ENCODE data around the gene DCC.
"Not testable (repeated sequence)": the region's sequence is repeated elsewhere in the genome, so short reads cannot be mapped to it uniquely, and the experiment has no call there.

DCC gene

DNA sequence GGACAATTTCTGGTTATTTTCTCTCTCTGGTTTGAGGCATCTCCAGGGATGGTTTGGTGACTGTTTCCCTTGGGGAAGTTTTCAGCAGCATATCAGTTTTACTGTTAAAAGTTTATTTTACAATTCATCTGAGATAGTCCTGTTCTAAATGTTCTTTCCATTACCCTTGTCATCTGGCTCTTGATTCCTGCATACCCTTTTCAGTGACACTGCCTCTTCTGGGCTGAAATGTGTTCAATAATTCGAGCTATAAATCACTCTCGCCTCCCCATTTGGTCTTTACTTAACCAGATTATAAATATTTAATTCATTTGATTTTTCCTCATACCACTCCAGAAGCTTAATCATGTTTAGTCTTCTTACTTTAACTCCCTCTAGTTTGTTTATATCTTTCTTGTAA lies 9.5 kb downstream of the DCC start:
- no peak for DNase-seq (ENCODE audit: low read depth in 2 of 2, low spot score in 1 of 2)

DNA sequence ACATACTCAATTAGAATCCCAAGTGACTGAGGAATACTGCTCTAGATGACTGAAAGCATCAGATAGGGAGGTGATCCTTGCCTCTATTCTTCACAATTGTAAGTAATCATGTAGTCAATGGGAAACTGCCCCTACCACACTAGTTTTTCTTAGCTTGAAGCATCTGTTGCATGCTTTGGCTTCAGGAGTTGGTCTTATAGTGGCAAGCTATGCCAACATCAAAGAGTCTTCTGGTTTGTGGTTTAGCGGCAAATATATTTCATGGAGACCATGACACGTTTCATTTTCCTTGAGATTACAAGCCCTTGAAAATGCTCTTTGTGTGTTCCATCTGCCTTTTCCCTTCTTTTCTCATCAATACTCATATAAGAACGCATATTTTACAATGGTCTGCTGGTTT lies 12.9 kb downstream of the DCC start:
- DNase-seq (ENCODE audit: low read depth in 2 of 2, low spot score in 1 of 2): no peak

DNA sequence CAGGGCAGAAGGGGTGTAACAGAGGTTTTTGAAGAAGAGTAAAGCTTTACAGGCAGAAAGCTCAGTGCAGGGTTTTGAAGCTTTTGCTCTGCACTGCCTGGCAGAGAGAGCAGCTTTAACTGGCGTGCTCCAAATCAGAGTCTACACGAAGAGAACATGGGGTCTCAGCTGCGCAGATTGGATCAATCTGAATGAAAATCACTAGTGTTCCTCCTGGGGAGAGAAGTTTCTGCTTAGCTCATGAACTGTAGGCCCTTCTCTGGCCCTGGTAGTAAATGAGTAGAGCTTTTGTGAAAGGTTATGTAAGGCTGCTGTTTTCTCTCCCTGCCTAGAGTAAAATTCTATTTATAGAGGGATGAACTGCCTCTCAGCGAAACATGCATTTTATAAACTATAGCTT lies 13.6 kb downstream of the DCC start:
- DNase-seq (ENCODE audit: low read depth in 2 of 2, low spot score in 1 of 2): no peak

DNA sequence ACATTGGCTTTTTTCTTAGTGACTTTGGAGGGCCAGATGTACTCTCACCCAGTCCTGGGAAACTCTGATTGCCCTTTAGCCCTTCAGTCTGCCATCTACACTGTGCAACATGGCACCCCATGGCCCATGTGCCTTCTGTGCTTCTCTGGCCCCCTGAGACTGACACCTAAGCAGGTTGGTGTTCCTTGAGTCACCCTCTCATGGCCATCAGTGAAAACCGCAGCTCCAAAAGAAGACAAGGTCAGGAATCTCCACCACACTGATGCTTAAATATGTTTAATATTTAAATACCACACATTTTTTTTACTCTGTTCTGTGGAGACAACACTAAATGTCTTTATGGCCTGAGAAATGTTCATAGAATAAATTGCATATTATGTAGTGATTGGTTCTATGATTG lies 23.9 kb downstream of the DCC start:
- no peak for DNase-seq (ENCODE audit: low read depth in 2 of 2, low spot score in 1 of 2)

DNA sequence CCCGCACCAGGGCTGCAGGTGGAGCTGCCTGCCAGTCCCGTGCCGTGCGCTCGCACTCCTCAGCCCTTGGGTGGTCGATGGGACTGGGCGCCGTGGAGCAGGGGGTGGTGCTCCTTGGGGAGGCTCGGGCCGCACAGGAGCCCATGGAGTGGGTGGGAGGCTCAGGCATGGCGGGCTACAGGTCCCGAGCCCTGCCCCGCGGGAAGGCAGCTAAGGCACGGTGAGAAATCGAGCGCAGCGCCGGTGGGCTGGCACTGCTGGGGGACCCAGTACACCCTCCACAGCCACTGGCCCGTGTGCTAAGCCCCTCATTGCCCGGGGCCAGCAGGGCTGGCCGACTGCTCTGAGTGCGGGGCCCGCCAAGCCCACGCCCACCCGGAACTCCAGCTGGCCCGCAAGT lies 26.9 kb downstream of the DCC start:
- not testable (repeated sequence) for DNase-seq (ENCODE audit: low read depth in 2 of 2, low spot score in 1 of 2)

DNA sequence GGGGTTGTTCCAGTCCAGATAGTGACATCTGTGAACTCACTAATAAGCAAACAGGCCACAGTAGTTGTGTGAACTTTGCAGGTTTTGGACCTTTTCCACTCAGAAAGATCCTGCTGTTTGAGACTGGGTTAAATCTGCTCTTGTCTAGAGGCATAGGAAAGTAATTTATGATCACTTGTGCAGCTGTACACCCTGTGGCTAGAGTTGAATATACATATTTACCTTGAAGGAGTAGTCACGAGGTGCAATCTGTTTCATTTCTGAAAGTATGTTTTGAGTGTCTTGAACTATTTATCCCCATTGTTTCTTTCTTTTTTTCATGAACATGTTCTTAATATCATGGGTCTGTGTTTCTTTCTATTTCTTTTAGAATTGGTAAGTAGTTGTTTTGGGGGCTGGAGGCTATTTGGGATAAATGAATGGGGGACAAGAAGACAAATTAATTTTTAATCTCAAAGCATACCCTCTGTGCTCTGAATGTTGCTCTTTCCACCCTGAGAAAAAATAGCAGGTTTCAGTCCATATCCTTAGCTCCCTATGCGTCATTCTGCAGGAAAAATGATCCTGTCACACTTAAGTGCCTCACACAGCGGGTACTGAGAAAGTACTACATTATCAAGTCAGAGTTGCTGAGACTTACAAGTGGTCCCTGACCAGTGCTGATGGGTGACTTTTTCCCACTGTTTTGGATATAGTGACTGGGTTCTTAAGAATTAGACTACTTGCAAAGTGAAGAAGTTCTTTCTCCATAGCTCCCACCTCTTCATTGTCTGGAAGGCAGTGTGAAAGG lies 28.2 kb downstream of the DCC start:
- DNase-seq (ENCODE audit: low read depth in 2 of 2, low spot score in 1 of 2): no peak

DNA sequence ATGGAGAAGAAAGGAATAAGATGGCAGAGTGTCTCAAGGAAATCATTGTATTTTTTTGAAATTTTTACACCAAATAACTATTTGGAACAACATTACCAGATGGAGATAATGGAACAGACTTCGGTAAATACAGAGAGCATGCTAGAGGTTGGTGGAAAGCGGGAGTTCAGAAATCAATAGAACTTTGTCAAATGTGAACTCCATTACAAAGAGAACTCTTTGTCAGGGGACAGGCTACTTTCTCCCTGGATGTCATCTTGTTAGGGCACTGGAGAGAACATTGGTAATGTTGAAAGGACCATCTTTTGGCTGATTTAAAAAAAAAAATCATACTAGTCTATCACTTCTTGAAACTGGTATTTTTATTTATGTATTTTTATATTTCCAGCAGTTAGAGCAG lies 30.8 kb downstream of the DCC start:
- no peak for DNase-seq (ENCODE audit: low read depth in 2 of 2, low spot score in 1 of 2)

DNA sequence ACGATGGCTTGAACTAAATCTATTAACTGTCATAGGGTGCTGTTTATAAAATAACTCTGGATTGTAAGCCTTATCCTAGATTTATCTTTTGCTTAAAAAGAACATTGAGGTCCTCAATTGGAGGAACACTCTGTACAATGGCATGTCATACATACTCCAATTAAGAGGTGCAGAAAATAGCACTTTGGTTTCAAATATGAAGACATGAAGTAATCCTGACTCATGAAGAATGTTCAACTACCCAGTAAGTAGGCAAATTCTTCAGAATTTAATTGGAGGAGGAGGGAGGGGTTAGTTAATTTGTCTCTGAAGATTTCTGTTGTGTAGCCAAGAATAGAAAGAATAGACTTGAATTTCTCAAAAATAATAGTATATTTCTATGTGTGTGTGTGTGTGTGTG lies 36.1 kb downstream of the DCC start:
- DNase-seq (ENCODE audit: low read depth in 2 of 2, low spot score in 1 of 2): no peak

DNA sequence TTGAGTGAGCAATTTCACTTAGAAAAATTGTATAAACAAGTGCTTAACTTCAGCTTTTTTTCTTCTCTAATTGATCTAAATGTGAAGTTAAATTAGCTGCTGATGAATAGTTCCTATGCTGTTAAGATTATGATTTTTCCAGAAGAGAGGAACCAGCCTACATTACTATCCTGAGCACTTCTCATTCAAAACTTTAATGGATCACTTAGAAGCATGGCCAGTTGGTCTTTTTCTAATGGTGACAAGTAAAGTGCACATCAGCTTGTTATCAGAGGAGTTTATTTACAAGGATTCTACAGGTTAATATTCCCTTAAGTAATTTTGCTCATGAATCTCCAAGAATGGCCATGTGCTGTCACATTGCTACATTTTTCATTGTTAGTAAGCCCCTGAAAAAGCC lies 37.1 kb downstream of the DCC start:
- no peak for DNase-seq (ENCODE audit: low read depth in 2 of 2, low spot score in 1 of 2)

DNA sequence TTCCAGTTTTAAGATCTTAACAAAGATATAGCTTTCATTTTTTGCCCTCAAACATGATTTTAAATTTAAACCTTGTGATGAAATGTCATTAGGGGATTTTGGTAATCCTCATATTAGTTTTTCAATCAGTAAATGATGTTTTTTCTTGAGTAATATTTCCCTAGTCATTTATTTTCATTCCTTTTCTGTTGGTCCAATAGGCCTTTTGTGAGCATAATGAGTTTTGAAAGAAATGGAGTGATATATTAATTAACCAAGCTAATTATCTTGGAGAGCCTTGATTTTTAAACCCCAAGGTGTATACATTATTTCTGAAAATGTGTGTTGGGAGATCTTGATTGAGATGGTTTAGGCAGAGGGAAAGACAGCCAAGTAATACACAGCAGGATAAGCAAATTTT lies 46.3 kb downstream of the DCC start:
- no peak for DNase-seq (ENCODE audit: low read depth in 2 of 2, low spot score in 1 of 2)

DNA sequence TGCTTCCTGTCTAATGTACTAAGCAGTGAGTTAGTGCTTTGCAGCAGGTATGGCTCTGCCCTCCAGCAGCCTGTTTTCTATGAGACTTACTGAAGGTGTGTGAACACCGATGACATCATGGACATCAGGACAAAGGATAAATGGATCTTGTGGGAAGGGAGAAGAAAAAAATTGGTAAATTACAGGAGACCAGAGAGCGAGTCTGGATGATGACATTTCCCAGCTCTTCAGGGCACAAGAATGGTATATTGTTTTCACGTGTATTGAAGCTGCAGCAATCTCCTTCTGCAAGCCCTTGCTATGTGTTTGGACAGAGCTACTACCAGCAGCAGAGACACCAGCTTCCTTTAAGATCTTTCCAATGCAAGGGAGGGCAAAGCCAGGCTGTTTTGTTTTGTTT lies 47.2 kb downstream of the DCC start:
- no peak for DNase-seq (ENCODE audit: low read depth in 2 of 2, low spot score in 1 of 2)

DNA sequence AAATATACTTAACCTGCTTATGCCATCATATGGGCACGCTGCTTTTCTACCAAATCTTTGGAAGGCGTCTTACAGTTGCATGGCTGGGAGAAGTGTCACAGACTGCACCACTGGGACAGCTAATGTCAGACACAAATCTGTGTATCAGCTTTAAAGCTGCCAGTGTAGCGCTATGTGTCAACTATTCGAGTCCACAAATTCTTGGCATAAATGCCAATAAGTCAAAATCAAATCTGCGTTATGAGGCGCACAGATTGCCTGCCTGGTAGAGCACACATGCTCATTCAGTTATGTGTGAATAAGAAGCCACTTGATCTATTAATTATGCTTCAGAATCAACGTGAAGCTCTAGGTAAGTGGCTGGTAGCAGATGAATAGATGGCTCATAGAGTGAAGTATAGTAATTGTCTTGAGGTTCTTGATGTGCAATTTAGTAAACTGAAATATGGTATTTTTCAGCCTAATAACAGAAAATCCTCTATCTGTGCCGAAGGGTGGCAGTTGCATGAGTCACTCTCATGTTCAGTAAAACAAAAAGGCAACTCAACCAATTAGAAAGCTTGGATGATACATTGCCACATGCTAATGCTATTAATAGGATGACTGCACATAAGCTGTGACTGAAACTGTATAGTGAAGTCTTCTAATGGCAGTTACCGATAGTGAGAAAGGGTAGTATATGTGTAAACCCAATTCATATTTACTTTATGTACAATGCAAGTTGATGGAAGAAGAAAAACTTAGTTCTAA lies 52.0 kb downstream of the DCC start:
- DNase-seq (ENCODE audit: low read depth in 2 of 2, low spot score in 1 of 2): no peak

DNA sequence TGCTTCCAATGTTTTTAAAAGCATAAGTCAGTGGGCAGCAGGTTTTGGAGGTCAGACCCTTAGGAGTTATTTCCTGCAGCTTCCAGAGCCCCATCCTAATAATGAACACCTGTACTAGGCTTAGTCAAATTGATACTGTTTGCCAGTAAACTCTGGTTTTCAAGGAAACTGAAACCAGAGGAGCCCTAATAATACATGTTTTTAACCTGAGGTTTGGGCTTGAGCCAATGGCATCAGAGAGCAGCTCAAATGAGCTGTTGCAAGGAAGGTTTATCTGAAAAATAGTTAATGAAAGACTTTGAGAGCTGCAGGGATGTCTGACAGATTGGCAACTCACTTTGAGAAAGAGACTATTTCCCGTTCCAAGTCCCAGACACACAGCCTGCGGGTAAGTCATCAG lies 54.6 kb downstream of the DCC start:
- no peak for DNase-seq (ENCODE audit: low read depth in 2 of 2, low spot score in 1 of 2)

DNA sequence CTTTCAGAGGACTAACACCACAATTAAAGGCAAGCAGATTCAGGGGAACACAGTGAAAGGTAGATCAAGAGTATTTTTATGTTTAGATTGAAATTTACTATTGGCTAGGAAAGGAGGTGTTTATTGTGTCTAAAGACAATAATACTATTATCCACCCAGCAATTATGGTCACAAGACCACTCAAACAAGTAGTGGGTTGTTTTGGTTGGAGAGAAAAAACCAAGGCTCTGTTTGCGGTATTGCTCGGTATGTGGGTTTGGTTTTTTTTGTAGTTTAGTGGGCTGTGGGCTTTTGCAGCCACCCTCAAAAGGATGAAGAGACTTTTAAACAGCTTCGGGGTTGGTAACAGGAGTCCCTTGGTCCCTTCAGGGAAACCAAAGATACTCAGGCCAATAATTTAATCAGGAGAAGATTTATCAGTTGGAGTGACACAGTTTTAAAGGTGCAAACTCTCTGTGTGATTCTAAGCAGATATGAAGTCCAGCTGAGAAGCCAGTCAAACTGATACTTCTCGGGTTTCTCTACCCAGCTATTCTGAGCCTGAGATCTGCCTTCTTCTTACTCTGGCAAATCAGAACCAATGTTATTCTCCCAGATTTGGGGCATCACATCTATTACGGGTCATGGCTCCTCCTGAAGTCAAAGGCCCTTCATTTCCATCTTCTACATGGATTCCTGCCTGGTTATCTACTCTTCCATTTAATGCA lies 55.3 kb downstream of the DCC start:
- no peak for DNase-seq (ENCODE audit: low read depth in 2 of 2, low spot score in 1 of 2)

DNA sequence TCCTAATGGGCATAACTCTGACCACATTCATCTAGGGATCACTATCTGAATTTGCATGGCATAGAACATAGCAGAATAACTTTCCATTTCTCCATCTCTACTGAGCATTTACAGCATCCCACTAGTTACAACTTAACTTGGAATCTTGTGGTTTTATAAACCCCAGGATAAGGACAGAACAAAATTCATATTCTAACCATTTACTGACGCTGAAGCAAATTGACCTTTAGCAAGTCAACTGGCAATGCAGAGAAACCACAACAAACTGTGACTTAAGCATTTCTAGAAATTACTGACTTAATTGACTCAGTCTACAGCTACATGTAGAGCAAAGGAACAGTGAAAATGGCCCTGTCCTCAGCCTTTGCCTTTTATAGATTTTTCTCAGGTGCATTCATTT lies 61.2 kb downstream of the DCC start:
- no peak for DNase-seq (ENCODE audit: low read depth in 2 of 2, low spot score in 1 of 2)

DNA sequence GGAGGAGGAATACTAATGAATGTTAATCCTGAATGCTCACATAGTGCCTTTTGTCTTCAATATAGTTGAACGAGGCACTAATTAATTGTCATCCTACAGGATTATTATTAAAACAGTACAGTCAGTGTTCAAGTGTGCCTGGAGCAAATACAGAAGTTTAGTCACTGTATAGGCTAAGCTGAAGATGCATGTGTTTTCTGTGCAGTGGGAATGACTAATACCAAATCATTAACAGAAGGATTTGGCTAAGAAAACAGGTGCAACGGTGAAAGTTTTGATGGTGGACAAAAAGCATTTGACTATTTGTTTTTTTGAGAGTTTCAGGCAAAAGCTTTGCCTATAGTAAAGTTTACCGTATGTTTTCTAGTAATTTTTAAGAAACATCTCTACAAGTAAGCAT lies 62.8 kb downstream of the DCC start:
- DNase-seq (ENCODE audit: low read depth in 2 of 2, low spot score in 1 of 2): no peak

DNA sequence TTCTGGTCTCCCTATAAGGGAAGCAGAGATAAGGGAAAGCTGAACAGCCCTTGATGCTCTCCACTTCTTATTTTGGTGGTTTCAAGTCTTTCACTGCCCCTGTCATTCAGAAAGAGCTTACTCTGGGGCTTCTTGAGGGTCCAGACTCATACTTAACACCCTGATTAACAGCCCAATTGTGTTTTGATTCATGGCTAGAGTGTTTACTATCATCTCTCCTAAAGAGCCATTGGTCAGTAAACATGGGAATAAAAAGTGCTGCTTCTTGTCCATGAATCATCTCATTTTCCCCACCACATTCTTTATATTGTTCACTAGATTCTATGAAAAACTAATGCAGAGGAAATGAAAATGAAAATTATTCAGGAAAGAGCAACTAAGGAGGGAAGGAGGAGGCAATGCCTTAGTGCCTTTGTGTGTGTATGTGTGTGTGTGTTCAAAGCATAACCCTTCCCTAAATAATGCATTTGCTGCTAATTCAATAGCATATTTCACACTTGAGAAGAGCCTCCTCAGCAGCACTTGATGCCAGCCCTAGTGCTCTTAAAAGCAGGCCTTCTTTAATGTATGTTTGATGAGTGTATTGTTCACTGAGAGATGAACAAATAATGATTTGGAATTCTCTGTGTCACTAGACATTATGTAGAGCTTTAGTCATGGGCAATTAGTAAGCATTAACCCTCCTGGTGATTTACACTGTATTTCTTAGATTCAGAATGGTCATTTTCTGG lies 63.5 kb downstream of the DCC start:
- no peak for DNase-seq (ENCODE audit: low read depth in 2 of 2, low spot score in 1 of 2)

DNA sequence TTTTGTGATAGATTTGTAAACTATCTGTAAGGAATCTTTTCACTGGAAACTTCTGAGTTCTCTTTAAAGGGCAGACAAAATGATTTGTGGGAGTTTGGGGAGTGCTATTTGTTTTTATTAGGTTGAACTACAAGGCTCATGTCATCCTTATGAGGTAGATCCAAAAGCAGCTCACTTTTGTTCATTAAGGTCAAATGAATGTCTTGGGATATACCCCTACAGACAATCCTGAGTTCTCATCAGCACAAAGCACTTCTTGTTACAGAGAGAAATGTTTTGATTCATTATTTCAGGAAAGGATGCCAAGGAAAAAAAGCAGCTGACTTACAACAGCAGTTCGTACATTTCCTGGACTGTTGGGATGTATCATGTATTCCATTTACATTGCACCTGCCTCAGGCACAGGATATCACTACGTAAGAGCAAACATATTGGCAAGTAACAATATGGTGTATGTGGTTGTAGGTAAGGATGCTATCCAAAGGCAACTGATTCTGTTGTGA lies 68.9 kb downstream of the DCC start:
- DNase-seq (ENCODE audit: low read depth in 2 of 2, low spot score in 1 of 2): no peak

DNA sequence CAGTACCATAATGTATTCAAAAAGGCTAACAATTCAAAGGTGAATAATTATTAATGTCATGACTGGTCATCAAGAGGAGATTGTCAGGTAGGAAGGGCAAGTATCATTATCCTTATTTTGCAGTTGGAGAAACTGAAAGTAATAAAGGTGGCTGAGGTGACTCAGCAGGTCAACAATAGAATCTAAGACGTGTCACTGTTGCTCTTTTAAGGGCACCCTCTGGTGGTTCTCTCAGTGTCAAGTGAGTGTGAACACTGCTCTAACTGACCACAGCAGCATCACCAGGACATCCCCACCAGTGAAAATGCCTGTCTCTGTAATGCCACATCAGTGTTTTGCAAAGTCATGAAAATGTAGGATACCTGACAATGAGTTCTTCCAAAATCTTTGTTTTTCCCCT lies 69.7 kb downstream of the DCC start:
- no peak for DNase-seq (ENCODE audit: low read depth in 2 of 2, low spot score in 1 of 2)

DNA sequence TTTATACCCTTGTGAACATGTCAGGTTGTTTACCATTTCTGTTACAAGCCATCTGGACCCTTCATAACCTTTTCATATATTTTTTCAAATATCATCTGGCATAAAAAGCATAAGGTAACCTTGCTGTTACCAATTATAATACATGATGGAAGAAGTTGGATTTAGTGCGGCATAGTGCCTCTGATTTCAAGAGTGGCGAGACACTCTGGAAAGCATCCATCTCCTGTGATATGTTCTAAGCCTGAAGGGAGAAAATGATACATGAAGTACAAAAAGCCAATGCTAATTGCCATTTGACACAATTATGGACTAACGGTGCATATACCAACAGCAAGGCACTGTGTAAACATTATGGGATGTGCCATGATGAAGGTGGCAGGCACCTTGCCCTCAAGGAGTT lies 75.1 kb downstream of the DCC start:
- no peak for DNase-seq (ENCODE audit: low read depth in 2 of 2, low spot score in 1 of 2)

DNA sequence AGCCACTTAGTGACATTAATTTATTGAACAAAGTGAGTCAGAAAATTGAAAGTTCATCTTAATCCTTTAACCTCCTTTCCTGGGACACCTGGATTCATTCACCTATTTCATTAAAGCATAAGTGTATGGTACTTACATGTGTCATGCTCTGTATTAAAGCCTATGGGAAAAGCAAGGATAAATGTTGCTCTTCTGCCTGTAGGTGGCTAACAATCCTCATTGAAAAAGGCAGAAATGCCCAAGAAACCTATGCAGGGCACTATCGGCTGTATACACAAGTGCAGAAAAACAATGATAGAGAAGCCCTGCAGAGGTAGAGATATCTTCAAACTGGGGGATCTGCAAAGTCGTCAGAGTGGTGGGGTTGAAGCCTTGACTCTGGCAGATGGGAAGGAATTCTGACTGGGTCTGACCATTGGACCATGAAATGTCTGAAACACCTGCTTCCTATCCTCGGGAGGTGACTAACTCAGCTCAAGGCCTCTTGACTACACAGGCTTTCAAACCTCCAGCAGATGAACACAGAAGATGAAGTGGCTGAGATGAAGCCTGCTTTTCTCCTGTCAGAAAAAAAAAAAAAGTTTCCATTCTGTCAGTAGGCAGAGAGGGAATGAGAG lies 83.1 kb downstream of the DCC start:
- DNase-seq (ENCODE audit: low read depth in 2 of 2, low spot score in 1 of 2): no peak
